Karpas-422 (cell line): ENCODE measurements around the gene MTAP. TPM values are rescaled to one million over a fixed set of nuclear protein-coding genes. Genes with fewer than 3 reads are reported as not detected.

Source experiments
- DNase-seq: peaks from one replicate; pipeline ENCODE4 v3.0.0-alpha.2; 2015
- H2AFZ ChIP-seq: fragments of 200-600 bp; sonication (generic); 2 replicates; pipeline ENCODE4 v1.6.1; 2014; ENCODE audit warnings: antibody characterized with exemption, low read length, mixed read lengths
- H3K27ac ChIP-seq: fragments of 200-600 bp; sonication (generic); 2 replicates; pipeline ENCODE4 v1.5.1; 2014; ENCODE audit warnings: mild to moderate bottlenecking, low read length, moderate library complexity
- H3K27me3 ChIP-seq: fragments of 200-600 bp; sonication (generic); 2 replicates; pipeline ENCODE4 v1.6.1; 2014; ENCODE audit warnings: low read length, mixed read lengths
- H3K36me3 ChIP-seq: fragments of 200-600 bp; sonication (generic); 2 replicates; pipeline ENCODE4 v1.6.1; 2014; ENCODE audit warnings: low read length, mixed read lengths; ENCODE audit not compliant: insufficient read depth
- H3K4me1 ChIP-seq: fragments of 200-600 bp; sonication (generic); 2 replicates; pipeline ENCODE4 v1.6.1; 2014; ENCODE audit warnings: mild to moderate bottlenecking, low read length, mixed read lengths
- H3K4me2 ChIP-seq: fragments of 200-600 bp; sonication (generic); 2 replicates; pipeline ENCODE4 v1.6.1; 2014; ENCODE audit warnings: low read length, low read depth, mild to moderate bottlenecking; ENCODE audit not compliant: poor library complexity, severe bottlenecking
- H3K4me3 ChIP-seq: fragments of 200-600 bp; sonication (generic); 2 replicates; pipeline ENCODE4 v1.5.1; 2014; ENCODE audit warnings: mild to moderate bottlenecking, antibody characterized with exemption, low read length, mixed read lengths
- H3K79me2 ChIP-seq: fragments of 200-600 bp; sonication (generic); 2 replicates; pipeline ENCODE4 v1.6.1; 2014; ENCODE audit warnings: mild to moderate bottlenecking, low read length, mixed read lengths
- H3K9ac ChIP-seq: fragments of 200-600 bp; sonication (generic); 2 replicates; pipeline ENCODE4 v1.6.0; 2014; ENCODE audit warnings: low read length
- H3K9me2 ChIP-seq: fragments of 200-600 bp; sonication (generic), shearing (Covaris generic); replicated peaks from 2 replicates; pipeline ENCODE4 v1.6.0; 2014; ENCODE audit warnings: mild to moderate bottlenecking, low read length, moderate library complexity; ENCODE audit not compliant: insufficient read depth
- H3K9me3 ChIP-seq: fragments of 300-700, 200-600 bp; sonication (generic); 2 replicates; pipeline ENCODE4 v1.6.1; 2014; ENCODE audit warnings: low read length, mixed read lengths
- H4K20me1 ChIP-seq: fragments of 200-600 bp; sonication (generic); 2 replicates; pipeline ENCODE4 v1.6.1; 2014; ENCODE audit warnings: mild to moderate bottlenecking, antibody characterized with exemption, low read length, low read depth; ENCODE audit not compliant: insufficient read depth
- total RNA-seq: library from RNA; depleted of rRNA; stranded (reverse); fragments of >200 nt; shearing (Covaris generic); gene quantifications from 2 replicates; pipeline ENCODE4 v1.2.3, GENCODE V29; 2014; ENCODE audit warnings: low replicate concordance; rRNA removed

MTAP gene
- 29.2 and 38.7 TPM in 2 replicates for total RNA-seq

DNA sequence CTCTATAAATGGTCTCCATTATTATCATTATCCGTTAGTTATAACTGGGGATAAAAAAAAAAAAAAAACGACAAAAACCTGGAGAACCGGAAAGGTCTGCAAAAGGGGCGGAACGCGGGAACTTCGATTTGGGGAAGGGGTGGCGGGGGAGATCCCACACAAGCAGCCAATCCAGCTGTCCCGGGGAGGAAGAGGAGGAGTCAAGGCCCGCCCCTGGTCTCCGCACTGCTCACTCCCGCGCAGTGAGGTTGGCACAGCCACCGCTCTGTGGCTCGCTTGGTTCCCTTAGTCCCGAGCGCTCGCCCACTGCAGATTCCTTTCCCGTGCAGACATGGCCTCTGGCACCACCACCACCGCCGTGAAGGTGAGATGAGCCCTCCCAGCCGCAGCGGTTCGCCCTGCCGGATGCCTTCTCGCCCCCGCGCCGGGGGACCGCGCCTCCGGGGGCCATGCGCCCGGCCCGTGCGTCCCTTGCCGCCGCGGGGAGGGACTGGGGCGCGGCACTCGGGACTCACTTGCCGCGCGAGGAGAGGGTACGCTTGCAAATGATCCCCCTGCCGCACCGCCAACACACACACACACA, at the start of gene MTAP:
MTAP (plus strand) TSS at position 219 of the 583 bp plus-strand sequence; CDS start at position 332, 113 bp downstream.
- no peaks in the 10 kb centered on the region for H3K9me2 ChIP-seq
- no peaks in the 10 kb centered on the region for H3K27me3 ChIP-seq
- peaks cover 49% of the 10 kb centered on the region for H3K4me1 ChIP-seq
- peak within 1 kb of the TSS; percentile 73 for H3K27ac ChIP-seq
- peaks cover 59% of the 10 kb centered on the region for H3K79me2 ChIP-seq
- H4K20me1 ChIP-seq: peaks cover 25% of the 10 kb centered on the region
- H3K9me3 ChIP-seq: no peaks in the 10 kb centered on the region
- peak; percentile 96 for DNase-seq
- H2AFZ ChIP-seq: peak within 1 kb of the TSS; percentile 98
- H3K4me2 ChIP-seq: peak within 1 kb of the TSS; percentile 91
- H3K9ac ChIP-seq: peak within 1 kb of the TSS; percentile 86
- peaks cover 4% of the 10 kb centered on the region; the same call in 1 of the 2 replicates for H3K36me3 ChIP-seq
- peak within 1 kb of the TSS; percentile 82 for H3K4me3 ChIP-seq

DNA sequence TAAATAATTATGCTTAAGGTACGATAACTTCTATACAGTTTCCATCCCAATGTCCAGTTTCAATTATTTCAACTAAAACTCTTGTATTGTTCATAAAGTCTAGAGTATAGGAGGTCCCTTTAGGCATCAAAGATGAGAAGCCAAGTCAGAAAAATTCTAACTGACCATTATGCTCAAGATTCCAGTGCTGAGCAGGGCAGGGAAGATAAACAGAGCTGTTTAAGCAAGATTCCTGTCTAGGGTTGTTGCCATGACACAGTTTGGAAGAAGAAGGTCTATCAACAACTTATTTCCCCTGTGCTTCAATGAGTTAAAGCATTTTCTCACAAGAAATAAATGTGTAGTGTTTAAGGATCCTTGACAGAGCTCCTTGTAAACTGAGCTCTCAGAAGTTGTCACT, 48.9 kb upstream of the MTAP start:
- no peak overlapping the region for H3K4me3 ChIP-seq
- DNase-seq: no peak
- H3K9ac ChIP-seq: no peak overlapping the region
- no peak overlapping the region for H2AFZ ChIP-seq
- H3K27ac ChIP-seq: no peak overlapping the region
- no peaks in the 10 kb centered on the region for H3K4me1 ChIP-seq
- no peaks in the 10 kb centered on the region for H3K9me3 ChIP-seq
- H3K27me3 ChIP-seq: no peaks in the 10 kb centered on the region
- H3K4me2 ChIP-seq: no peak overlapping the region
- H3K9me2 ChIP-seq: no peaks in the 10 kb centered on the region
- H3K79me2 ChIP-seq: no peaks in the 10 kb centered on the region
- no peaks in the 10 kb centered on the region for H4K20me1 ChIP-seq
- H3K36me3 ChIP-seq: no peaks in the 10 kb centered on the region

DNA sequence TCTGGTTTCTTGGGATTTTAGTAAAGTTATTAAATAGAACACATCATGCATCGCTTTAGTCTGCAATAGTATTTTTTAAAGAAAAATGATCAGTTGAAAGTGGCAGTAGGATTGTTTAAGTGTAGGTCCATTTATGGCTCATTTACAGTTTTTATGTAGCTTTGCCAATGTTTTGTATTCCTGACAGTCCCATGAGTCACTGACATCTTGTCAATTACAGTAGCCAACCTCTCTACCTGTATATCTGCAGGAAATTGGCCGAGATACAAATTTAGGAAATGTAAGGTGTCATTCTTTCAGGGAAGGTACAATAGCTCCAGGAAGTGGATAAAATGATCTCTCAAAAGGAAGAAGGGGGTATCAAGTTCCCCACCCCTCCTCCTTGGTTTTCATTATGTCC, 47.7 kb upstream of the MTAP start:
- Histone ChIP-seq H2AFZ (no peak overlapping the region), H3K4me1 (no peaks in the 10 kb centered on the region), H3K4me2 (no peak overlapping the region), H3K36me3 (no peaks in the 10 kb centered on the region), H3K4me3 (no peak overlapping the region), H3K9me2 (no peaks in the 10 kb centered on the region), H3K9me3 (no peaks in the 10 kb centered on the region), H3K79me2 (no peaks in the 10 kb centered on the region), H4K20me1 (no peaks in the 10 kb centered on the region), H3K9ac (no peak overlapping the region), H3K27ac (no peak overlapping the region), H3K27me3 (no peaks in the 10 kb centered on the region)
- DNase-seq: no peak

DNA sequence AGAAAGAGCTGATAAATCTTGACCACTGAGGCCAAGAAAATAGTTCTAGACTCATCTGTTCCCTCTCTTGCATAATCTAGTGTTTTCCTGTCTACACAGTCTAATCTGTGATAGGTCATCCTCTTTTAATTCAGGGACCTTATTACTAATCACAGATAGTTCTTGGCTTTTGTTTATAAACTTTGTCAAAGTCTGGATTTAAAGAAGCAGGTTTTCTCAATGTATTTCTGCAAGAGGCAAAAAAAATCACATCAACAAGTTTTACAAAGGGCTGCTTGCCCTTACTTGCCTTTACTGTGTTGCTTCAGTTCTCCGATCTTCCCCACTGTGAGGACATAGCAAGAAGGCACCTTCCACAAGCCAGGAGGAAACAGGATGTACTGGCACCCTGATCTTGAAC, 43.9 kb upstream of the MTAP start:
- H3K79me2 ChIP-seq: no peaks in the 10 kb centered on the region
- H3K9ac ChIP-seq: no peak overlapping the region
- H2AFZ ChIP-seq: no peak overlapping the region
- no peak overlapping the region for H3K4me2 ChIP-seq
- H3K9me2 ChIP-seq: no peaks in the 10 kb centered on the region
- DNase-seq: no peak
- no peaks in the 10 kb centered on the region for H4K20me1 ChIP-seq
- H3K9me3 ChIP-seq: no peaks in the 10 kb centered on the region
- H3K4me1 ChIP-seq: no peaks in the 10 kb centered on the region
- no peaks in the 10 kb centered on the region for H3K36me3 ChIP-seq
- no peak overlapping the region for H3K4me3 ChIP-seq
- H3K27ac ChIP-seq: no peak overlapping the region
- no peaks in the 10 kb centered on the region for H3K27me3 ChIP-seq

- no peaks in the 10 kb centered on the region for H3K36me3 ChIP-seq
- H2AFZ ChIP-seq: no peak overlapping the region
- H4K20me1 ChIP-seq: no peaks in the 10 kb centered on the region
- H3K4me1 ChIP-seq: no peaks in the 10 kb centered on the region
- DNase-seq: no peak
- H3K79me2 ChIP-seq: no peaks in the 10 kb centered on the region
- no peak overlapping the region for H3K9ac ChIP-seq
- no peaks in the 10 kb centered on the region for H3K9me3 ChIP-seq
- no peak overlapping the region for H3K4me2 ChIP-seq
- no peak overlapping the region for H3K4me3 ChIP-seq
- H3K9me2 ChIP-seq: no peaks in the 10 kb centered on the region
- no peak overlapping the region for H3K27ac ChIP-seq
- H3K27me3 ChIP-seq: no peaks in the 10 kb centered on the region
Observed at GRCh38 chr9:21761309-21761901, 41.0 kb upstream of the MTAP start.

GRCh38 chr9:21762064-21762463, 40.4 kb upstream of the MTAP start:
- no peak for DNase-seq
- H4K20me1 ChIP-seq: no peaks in the 10 kb centered on the region
- no peaks in the 10 kb centered on the region for H3K36me3 ChIP-seq
- no peak overlapping the region for H2AFZ ChIP-seq
- no peaks in the 10 kb centered on the region for H3K9me3 ChIP-seq
- no peaks in the 10 kb centered on the region for H3K4me1 ChIP-seq
- H3K4me3 ChIP-seq: no peak overlapping the region
- no peak overlapping the region for H3K9ac ChIP-seq
- no peaks in the 10 kb centered on the region for H3K9me2 ChIP-seq
- H3K27ac ChIP-seq: no peak overlapping the region
- no peaks in the 10 kb centered on the region for H3K27me3 ChIP-seq
- H3K79me2 ChIP-seq: no peaks in the 10 kb centered on the region
- no peak overlapping the region for H3K4me2 ChIP-seq

GRCh38 chr9:21764846-21765245, 37.6 kb upstream of the MTAP start:
- no peak overlapping the region for H3K9ac ChIP-seq
- no peaks in the 10 kb centered on the region for H3K36me3 ChIP-seq
- no peaks in the 10 kb centered on the region for H3K9me3 ChIP-seq
- H3K27ac ChIP-seq: no peak overlapping the region
- H3K79me2 ChIP-seq: no peaks in the 10 kb centered on the region
- no peak for DNase-seq
- no peaks in the 10 kb centered on the region for H3K9me2 ChIP-seq
- H3K4me1 ChIP-seq: no peaks in the 10 kb centered on the region
- no peaks in the 10 kb centered on the region for H3K27me3 ChIP-seq
- H2AFZ ChIP-seq: no peak overlapping the region
- H3K4me3 ChIP-seq: no peak overlapping the region
- H4K20me1 ChIP-seq: no peaks in the 10 kb centered on the region
- H3K4me2 ChIP-seq: no peak overlapping the region

GRCh38 chr9:21766096-21766495, 36.3 kb upstream of the MTAP start:
- no peak for DNase-seq
- H3K4me1 ChIP-seq: no peaks in the 10 kb centered on the region
- no peaks in the 10 kb centered on the region for H4K20me1 ChIP-seq
- H3K79me2 ChIP-seq: no peaks in the 10 kb centered on the region
- H3K36me3 ChIP-seq: no peaks in the 10 kb centered on the region
- no peaks in the 10 kb centered on the region for H3K9me2 ChIP-seq
- H2AFZ ChIP-seq: no peak overlapping the region
- no peak overlapping the region for H3K27ac ChIP-seq
- H3K9ac ChIP-seq: no peak overlapping the region
- H3K9me3 ChIP-seq: no peaks in the 10 kb centered on the region
- no peak overlapping the region for H3K4me2 ChIP-seq
- no peaks in the 10 kb centered on the region for H3K27me3 ChIP-seq
- no peak overlapping the region for H3K4me3 ChIP-seq
